NCI-H748 (cell line): ENCODE measurements around the gene MOGAT3.

ENCODE experiments used
- DNase-seq: peaks from one replicate; lab custom pipeline; 2025; ENCODE audit not compliant: unreplicated experiment; lab: John Stamatoyannopoulos, UW

Gene MOGAT3

DNA sequence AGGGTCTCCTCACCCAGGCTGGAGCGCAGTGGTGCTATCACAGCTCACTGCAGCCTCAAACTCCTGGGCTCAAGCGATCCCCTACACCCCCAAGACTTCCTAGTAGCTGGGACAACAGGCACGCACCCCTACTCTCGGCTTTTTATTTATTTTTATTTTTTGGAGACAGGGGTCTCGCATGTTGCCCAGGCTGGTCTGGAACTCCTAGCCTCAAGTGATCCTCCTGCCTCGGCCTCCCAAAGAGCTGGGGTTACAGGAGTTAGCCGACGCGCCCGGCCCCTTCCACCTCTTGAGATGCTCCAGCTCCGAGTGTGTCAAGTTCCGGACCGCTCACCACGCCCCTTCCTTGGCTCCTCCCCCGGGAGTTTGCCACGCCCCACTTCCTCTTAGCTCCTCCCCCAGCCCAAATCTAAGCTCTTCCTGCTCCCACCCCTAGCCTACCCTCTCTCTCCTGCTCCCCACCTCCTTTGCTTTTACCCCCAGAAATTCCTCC, 27.0 kb downstream of the MOGAT3 start:
- DNase-seq, result peak; percentile 39

DNA sequence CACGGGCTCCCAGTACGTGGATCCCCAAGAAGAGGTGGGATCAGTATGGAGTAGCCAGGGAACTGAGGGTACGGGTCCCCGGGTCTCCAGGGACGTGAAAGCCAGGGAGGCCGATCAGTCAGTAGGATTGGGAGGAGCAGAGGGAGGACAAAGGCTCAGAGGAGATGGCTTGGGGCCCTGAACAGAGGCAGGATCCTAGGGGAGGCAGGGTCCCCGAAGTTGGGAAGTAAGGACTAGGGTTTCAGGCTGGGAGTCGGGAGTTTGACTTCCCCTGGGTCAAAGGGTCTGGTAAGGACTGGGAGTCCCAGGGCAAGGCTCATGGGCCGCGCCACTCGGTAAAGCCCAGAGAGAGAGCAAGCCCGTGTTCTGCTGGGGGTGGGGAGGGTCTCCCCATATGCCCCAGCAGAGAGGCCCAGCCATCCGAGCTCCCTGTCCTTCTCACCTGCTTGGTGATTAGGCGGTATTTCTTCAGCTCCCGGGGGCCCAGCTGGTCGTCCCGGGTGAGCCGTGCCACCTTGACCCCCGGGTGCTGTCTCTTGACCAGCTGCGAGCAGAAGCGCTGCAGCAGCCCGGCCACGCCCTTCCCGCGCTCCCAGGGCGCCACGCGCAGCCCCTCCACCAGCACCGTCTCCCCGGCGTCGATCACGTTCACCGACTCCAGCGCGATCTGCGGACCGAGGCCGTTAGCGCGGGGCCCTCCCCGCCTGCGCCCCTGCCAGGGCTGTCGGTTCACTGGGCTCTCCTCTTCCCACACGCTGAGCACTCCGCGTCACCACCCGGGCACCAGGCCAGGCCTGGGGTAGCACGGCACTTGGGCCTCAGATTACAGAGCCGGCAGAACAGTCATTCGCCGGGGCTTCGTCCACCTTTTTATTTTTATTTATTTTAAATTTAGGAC, 27.7 kb downstream of the MOGAT3 start:
- DNase-seq, result peak; percentile 77

DNA sequence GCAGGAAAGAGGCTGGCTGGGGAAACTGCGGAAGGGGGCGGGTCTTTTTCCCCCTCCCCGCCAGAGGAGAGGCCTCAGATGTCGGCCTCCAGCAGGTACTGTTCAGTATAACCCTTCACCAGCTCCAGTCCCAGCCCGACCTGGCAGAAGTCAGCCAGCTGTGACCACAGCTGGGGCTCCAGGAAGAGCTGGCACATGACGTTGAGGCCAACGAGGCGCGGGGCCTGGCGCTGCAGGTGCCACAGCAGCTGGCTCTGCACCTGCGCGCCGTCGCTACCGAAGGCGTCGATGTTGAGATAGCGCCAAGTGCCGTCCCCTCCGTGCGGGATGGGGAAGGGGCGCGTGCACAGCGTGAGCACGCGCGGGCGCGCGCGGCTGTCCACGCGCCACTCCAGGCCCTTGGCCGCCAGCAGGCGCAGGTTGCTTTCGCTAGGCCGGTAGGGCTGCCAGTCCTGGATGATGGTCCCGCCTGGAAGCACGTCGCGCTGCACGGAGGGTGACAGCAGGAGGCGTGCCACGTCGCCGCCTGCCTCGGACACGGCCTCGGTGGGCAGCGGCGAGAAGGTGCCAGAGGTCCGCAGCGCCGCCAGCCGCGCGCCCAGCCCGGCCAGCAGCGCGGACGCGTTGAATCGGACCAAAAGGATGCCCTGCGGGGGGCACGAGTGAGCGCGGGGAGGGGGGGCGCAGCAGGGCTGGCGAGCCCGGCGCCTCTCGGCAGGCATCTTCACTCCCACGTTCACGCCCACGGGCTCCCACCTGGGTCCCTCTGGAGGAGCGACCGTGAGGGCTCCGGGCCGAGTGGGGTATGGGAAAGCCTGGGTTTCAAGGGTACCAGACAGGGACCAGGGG, 28.6 kb downstream of the MOGAT3 start:
- peak; percentile 76 for DNase-seq

DNA sequence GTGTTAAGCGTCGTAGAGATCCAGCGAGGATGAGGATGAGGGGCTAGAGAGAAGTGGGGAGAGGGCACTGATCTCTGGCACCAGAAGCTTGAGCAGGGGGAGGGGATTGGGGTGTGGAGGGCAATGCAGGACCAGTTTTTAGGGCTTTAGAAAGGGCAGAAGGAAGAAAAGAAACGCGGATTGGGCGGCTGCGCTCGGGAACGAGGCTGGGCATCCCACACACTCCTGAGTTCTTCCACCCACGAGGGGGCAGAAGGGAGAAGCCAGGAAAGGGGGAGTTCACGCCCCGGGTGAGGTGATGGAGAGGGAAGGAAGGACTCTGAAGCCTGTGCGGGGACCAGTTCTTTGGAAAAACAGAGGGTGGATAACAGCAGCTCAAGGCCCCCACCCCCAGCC, 29.4 kb downstream of the MOGAT3 start:
- DNase-seq, result peak; percentile 29

DNA sequence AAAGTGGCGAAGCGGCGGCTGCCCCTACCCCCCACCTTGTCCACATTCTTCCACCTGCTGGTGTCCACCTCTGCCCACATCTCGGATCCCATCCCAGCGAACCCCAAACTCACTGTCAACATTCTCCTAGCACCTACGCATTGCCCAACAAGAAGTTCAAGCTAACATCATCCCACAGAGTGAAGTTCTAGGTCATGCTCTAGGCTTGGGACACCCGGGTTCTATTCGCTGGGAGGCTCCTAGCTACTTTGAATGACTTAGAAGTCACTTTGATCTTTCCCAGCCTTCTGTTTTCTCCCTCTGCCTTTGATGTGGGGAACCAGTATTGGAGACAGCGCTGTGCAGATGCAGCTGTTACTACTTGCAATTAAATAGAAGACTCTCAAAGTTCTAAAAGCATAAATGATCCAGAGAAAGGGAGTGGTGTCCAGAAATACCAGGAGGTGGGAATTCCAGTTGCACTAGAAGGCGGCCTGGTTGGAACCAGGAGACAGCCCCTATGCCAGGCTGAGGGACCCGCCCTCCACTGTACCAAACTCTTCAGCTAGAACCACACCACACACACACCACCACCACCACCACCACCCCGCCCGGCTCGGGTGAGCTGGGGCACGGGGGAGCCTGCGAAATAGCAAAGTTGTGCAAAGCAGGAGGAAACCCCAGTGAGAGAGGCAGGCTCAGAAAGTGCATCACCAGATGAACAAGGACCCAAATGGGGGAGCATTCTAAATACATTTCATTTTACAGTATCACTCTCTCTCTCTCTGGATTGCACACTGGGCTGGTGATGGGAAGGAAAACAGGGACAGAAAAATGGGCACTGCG, 30.0 kb downstream of the MOGAT3 start:
- DNase-seq, result no peak

DNA sequence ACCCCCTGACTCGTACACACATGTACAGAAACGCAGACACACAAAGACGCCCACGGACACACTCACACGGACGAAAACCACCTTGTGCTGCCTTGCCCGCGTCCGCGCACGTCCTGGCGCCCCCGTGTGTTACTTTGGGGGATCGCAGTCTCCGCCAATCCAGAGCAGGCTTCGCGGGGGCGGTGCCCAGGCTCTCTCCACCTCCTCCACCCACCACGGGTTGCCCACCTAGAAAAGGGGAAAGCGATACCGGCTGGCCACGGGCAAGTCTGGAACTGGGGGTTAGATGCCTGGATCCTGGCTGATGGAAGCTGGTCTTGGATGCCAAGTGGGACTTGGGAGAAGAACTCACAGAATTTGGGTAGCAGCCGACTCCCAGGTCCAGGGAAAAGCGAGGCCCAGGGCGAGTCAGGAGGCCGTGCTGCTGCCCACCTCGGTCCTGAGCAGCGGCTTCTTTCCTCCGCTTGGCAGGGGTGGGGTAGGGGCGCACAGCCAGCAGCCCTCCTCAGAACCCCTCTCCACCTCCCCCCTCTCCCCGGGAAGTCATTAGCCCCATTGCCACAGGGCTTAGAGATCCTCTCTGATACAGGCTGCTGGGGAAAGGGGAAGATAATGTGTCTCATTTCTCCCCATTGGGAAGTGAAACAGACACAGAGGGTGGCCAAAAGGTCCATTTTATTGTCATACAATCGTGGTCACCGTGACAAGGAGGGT, 30.8 kb downstream of the MOGAT3 start:
- DNase-seq, result peak; percentile 71

DNA sequence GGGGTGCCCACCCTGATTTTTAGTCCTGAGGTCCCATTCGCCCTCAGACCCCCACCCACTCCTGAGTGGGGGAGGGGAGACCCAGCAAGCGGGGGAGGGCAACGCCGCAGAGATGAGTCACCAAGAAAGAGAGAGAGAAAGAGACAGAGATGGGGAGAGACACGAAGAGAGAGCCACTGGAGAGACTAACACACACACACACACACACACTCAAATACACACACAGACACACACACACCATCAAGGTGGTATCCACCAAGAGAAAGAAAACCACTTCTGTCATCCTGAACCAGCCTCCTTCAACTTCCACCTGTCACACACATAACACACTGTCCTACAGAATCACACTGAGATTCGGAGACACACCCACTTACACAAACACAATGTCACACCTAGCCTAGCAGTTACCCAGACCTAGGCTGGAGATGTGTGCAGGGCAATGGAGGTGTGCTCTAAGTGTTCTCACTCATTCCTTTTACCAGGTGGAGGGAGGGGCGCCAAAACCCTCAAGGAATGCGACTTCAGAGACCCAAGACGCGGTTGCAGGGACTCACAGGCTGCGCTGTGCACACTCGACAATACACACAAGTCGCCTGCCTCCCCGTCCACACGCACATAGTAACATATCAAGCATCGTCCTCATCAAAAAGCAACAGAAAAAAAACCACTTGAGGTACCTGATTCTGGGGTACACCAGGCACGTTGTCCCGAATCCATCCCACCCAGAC, 31.6 kb downstream of the MOGAT3 start:
- DNase-seq, result peak; percentile 59

DNA sequence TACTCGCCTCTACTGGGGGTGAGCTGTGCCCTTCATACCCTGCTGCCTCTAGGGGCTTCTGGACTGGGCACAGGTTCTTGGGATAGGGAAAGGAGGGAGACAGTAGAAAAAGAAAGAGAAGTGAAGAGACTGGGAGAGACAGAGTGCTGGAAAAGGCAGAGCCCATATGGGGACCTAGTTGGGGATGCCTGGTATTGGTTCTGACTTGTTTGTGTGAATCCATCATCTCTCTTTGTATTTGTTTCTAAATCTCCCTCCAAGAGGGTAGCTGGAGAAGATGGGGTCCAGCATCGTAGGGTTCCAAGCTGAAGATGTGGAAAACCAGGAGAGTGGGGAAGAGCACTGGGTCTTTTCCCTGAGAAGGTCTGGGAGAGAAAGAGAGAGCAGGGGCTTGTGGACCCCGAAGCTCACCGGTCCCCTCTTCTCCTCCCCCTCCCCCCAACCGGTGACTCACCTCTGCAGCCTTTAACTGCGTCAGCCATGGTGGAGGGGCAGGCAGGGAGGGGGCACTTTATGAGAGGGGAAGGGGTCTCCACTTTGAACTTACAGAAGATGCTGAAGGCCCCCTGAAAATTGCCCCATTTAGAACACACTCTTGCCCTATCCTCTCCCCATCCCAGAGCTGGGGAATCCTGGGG, 32.3 kb downstream of the MOGAT3 start:
- no peak for DNase-seq

DNA sequence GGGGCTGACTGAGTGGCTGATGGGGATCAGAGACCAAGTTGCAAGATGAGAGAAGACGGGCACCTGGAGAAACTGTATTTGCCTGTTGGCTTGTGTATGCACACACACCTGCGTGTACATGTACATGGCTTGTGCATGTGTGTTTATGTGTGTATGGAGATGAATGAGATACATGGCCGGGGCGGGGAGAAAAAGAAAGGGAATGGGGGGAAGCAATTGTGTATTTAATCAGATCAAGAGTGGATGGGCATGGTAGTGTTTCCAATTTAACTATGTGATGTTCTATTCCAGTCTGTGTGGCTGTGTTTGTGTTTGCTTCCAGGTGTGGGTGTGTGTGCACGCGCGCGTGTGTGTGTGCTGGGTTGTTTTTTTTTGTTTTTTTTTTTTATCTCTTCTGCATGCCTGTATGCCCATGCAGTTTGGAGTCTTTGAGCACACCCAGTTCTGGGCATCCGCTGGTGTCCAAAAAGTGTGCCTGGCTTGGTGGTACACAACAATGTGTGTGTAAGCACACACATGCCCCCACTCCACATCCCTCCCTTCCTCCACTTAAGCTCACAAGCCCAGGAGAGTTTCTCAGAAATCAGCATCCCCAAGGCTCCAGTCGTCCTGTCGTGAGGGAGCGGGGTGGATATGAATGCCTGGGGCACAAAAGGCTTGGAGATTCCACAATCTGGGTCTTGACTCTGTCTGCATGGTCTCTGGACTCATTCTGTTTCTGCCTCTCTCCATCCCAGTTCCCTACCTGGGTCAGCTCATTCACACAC, 33.0 kb downstream of the MOGAT3 start:
- DNase-seq, result no peak

DNA sequence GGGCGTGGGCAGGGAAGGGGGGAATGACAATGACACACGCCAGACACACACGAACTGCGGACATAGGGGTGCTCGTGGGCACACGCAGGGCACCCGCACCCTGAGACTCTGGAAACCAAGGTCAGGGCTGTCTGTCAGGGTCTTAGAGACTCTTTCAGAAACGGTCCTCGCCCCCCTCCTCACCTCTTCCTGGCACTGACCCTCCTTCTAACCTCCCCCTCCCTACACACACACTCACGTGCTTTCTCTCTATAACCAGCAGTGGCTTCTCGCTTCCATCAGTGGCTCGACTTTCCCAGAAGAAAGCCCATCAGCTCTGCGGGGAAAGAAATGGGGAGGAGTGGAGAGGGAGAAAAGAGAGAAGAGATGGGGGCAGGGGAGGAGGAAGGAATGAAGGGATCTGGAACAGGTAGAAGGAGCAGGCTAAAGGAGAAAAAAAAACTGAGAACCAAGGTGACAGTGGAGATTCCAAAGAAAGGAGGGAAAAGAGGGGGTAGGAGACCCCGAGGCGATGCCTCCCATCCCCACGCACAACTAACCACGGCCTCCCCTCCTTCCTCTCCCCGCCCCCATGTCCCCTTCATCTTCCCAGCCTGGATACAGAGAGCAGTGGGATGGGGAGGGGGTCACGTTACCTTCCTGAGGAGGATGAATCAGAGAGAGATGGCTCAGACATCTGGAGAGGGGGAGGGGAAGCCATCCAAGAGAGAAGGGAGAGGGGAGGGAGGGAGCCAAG, 33.8 kb downstream of the MOGAT3 start:
- peak; percentile 43 for DNase-seq

DNA sequence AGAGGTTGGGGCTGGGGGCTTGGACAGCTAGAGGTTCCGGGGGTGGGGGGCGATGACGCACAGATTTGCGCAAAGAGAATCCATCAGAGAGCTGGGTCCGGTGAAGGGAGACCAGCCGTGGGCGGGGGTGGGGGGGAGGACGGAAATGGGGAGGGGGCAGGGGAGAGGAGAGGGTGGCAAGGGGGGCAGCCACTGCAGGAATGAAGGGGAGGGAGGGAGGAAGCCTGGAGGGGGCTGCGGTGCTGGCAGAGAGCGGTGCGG, 34.3 kb downstream of the MOGAT3 start:
- DNase-seq, result no peak

DNA sequence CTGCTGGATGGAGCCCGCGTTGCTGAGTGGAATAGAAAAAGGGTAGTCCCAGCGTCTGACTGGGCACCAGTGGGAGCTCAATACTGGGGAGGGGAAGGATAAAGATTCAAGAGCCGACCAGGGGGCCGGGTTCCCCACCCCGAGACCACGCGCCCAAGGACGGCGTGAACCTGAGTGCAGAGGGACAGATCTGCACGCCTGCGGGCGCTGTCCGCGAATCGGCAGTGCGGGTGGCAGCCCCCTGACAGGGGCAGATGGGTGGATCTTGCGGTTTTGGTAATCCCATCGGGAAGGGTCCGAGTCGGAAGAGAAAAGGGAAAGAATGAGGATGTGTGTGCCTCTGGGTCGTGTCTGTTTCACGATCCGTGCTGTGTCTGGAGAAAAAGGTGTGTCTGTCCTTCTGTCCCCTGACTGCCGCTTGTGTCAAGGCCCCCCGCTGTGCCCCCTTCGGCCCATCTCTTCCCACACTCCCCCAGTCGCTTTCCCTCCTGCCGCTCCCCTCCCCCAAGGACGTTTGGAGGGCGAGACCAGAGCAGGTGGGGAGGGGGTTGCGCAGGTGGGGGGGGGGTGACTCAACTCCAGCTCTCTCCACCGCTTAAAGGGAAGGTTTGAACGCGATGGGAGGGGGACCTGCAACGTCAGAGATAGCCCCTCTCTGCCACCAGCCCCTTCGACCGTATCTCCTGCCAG, 34.7 kb downstream of the MOGAT3 start:
- peak; percentile 50 for DNase-seq

DNA sequence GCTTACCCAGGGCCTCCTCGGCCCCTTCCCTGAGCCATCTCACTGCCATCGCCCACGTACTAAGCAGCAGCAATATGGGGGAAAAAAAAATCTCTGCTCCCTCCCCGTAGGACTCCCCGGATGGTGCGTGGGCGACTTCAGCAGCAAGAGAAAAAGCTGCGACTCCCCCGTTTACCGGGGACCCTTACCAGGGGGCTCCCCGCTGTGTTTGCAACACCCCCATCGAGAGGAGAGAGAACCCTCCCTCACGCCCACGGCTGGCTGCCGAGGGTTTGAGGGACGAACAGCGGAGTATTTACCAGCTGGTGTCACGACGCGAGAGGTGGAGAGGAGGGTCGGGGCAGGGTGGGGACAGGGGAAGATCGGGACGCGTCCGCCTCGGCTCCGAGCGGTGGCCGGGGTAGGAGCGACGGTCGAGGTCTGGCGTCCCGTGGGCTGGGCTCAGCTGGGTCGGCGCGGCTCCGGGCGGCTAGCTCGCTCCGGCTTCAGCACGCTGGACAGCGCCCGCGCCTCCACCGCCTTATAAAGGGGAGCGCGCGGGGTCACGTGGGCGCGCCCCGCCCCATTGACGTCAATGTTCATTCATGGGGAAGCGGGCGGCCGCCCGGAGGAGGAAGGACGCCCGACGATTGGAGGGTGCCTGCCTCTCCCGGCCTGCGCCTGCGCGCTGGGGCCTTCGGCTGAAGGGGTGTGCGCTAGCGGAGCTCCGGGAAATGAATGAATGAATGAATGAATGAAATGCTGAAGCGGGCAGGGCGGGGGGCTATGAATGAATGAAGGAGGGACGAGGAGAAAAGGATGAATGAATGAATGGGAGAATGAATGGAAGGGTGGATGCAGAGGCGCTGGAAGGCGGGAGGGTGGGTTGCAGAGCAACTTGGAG, 35.5 kb downstream of the MOGAT3 start, which contains the start of gene VGF:
TSS of gene VGF (minus strand) at position 495 of the 883 bp plus-strand sequence. CDS start 726 bp downstream, outside the sequence.
- peak; percentile 97 for DNase-seq

DNA sequence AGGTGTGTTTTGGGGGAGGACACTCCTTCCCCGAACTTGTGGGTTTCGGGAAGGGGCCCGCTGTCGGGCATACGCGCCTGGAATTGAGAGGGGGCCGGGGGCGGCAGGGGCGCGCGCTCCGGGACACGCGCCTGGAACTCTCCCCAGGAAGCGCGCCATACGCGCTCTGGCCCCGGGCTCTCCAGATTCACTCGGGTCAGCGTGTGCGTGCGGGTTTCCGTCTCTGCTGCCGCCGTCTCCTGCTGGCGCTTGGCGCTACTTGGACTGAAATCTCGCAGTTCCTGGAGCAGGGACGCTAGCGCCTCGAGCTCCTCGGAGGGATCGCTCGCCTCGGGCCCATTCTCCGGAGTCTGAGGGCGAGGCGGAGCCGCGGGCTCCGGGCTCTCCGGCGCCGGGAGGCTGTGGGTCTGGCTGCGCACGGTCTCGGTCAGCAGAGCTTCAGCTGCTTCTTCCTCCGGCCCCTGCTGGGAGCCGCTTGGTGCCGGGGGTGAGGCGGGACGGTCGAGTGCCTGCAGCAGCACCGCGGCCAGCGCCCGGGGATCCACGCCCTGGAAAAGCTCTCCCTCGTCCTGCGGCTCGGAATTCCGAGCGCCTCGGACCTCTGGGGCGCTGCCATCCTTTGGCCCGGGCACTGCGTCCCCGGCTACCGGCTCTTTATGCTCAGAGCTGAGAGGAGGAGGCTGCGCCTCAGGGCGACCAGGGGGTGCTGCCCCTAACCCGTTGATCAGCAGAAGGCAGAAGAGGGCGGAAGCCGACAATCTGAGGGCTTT, 36.6 kb downstream of the MOGAT3 start:
- peak; percentile 64 for DNase-seq

DNA sequence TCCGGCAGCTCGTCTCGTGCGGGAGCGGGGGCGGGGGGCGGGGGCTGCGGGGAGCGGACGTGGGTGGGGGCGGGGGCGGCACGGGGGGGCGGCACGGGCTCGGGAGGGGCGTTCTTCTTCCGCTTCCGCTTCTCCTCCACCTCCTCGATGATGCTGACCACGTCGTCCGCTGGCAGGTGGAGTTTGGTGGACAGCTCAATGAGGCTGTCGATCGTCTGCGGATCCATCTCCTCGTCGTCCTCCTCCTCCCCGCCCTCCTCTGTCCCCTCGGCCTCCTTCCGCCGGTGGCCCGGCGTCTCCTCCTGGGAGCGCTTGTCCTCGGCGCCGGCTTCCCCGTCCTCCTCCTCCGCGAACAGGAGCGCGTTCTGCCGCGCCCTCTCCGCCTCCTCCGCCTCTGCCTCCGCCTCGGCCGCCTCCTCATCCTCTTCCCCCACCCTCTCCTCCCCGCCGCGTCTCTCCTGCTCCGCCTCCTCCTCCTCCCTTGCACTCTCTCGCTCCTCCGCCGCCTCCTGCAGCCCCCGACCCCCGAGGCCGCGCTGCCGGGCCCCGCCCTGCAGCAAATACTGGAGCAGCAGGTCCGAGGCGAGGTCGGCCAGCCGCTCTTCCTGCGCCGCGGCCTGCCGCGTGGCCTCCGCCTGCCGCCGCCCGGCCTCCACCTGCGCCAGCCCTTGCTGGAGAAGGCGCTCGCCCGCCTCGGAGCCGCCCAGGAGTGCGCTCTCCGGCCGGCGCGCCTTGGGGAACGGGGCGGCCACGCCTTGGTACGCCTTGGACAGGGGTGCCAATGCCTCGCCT, 37.4 kb downstream of the MOGAT3 start:
- DNase-seq, result peak; percentile 89
